DND-41 (cell line): ENCODE measurements around the gene AP1S3.

Source experiments
- ATAC-seq: fragments of 200-7000 bp; cut with Tn5 transposase; 3 replicates; pipeline ENCODE4 v1.9.1; 2021; ENCODE audit warnings: low read depth; ENCODE audit not compliant: insufficient read depth
- DNase-seq: peaks from one replicate; pipeline ENCODE4 v3.0.0-alpha.2; 2020
- H2AFZ ChIP-seq: 2 replicates; pipeline ENCODE4 v1.6.0; 2012; ENCODE audit warnings: low read depth, low read length
- H3K27ac ChIP-seq: 2 replicates; pipeline ENCODE4 v1.5.1; 2012; ENCODE audit warnings: low read length, inconsistent platforms
- H3K27me3 ChIP-seq: fragments of 200-600 bp; sonication (generic); 2 replicates; pipeline ENCODE4 v1.6.0; 2012; ENCODE audit warnings: low read length, mild to moderate bottlenecking, inconsistent platforms; ENCODE audit not compliant: insufficient read depth, poor library complexity
- H3K36me3 ChIP-seq: 2 replicates; pipeline ENCODE4 v1.5.1; 2012; ENCODE audit warnings: low read length, inconsistent platforms; ENCODE audit not compliant: insufficient read depth
- H3K4me1 ChIP-seq: 2 replicates; pipeline ENCODE4 v1.5.1; 2012; ENCODE audit warnings: mild to moderate bottlenecking, low read length; ENCODE audit not compliant: insufficient read depth
- H3K4me2 ChIP-seq: 2 replicates; pipeline ENCODE4 v1.6.0; 2012; ENCODE audit warnings: mild to moderate bottlenecking, moderate library complexity, low read length, inconsistent platforms; ENCODE audit not compliant: insufficient read depth
- H3K4me3 ChIP-seq, 2 experiments: fragments of 200-600 bp in 1 of 2; shearing (Covaris generic) in 1 of 2; 2 replicates each; pipeline ENCODE4 v1.5.1; 2012 to 2016; ENCODE audit warnings: inconsistent platforms in 2 of 2, low read length in 2 of 2, mild to moderate bottlenecking in 2 of 2, low read depth in 1 of 2, moderate library complexity in 1 of 2
- H3K79me2 ChIP-seq: 2 replicates; pipeline ENCODE4 v1.6.0; 2012; ENCODE audit warnings: low read length, inconsistent platforms; ENCODE audit not compliant: insufficient read depth
- H3K9ac ChIP-seq: 2 replicates; pipeline ENCODE4 v1.6.0; 2012; ENCODE audit warnings: low read depth, mild to moderate bottlenecking, inconsistent platforms, low read length, moderate library complexity
- H3K9me3 ChIP-seq: 2 replicates; pipeline ENCODE4 v1.5.1; 2012; ENCODE audit warnings: low read length, moderate library complexity, mild to moderate bottlenecking, inconsistent platforms; ENCODE audit not compliant: insufficient read depth, severe bottlenecking
- H4K20me1 ChIP-seq: 2 replicates; pipeline ENCODE4 v1.6.0; 2012; ENCODE audit warnings: low read length; ENCODE audit not compliant: insufficient read depth
- CTCF ChIP-seq: IDR thresholded peaks from 2 replicates; pipeline ENCODE4 v1.5.1; 2012; ENCODE audit warnings: borderline replicate concordance, low read length, moderate library complexity, mild to moderate bottlenecking; ENCODE audit not compliant: poor library complexity, severe bottlenecking; ENCODE audit errors: extremely low read depth
- EZH2 ChIP-seq: IDR thresholded peaks from 3 replicates; pipeline ENCODE4 v1.6.1; 2012; ENCODE audit warnings: borderline replicate concordance, low read depth, mild to moderate bottlenecking, moderate library complexity, low read length, inconsistent platforms; ENCODE audit not compliant: severe bottlenecking

AP1S3 gene

GRCh38 chr2:223865124-223865523, 27.7 kb upstream of the AP1S3 start:
- DNase-seq (peak; percentile 49), ATAC-seq (peak; percentile 93)
- Histone ChIP-seq H3K4me1 (peaks cover 25% of the 10 kb centered on the region), H3K4me2 (no peak overlapping the region), H3K9ac (no peak overlapping the region), H3K9me3 (no peaks in the 10 kb centered on the region), H4K20me1 (no peaks in the 10 kb centered on the region), H3K4me3 (no peak overlapping the region), H3K27ac (no peak overlapping the region; the same call in 1 of the 2 replicates), H3K27me3 (no peaks in the 10 kb centered on the region), H3K36me3 (no peaks in the 10 kb centered on the region), H2AFZ (no peak overlapping the region), H3K79me2 (no peaks in the 10 kb centered on the region)
- TF ChIP-seq EZH2 (no peak), CTCF (no peak)

GRCh38 chr2:223863491-223863890, 26.1 kb upstream of the AP1S3 start:
- no peak overlapping the region for H3K4me2 ChIP-seq

GRCh38 chr2:223860809-223861738, 23.7 kb upstream of the AP1S3 start:
- Histone ChIP-seq H3K27me3 (no peaks in the 10 kb centered on the region), H3K4me1 (peaks cover 14% of the 10 kb centered on the region), H3K4me3 (no peak overlapping the region), H3K4me2 (no peak overlapping the region), H3K9me3 (no peaks in the 10 kb centered on the region), H3K79me2 (no peaks in the 10 kb centered on the region), H3K9ac (no peak overlapping the region), H4K20me1 (no peaks in the 10 kb centered on the region), H3K36me3 (no peaks in the 10 kb centered on the region), H3K27ac (no peak overlapping the region), H2AFZ (no peak overlapping the region)
- ATAC-seq = no peak
- no peak for TF ChIP-seq CTCF
- no peak for TF ChIP-seq EZH2
- DNase-seq = no peak

More at GRCh38 chr2:223863491-223863890, 26.1 kb upstream of the AP1S3 start:
- Histone ChIP-seq H2AFZ (no peak overlapping the region), H3K36me3 (no peaks in the 10 kb centered on the region), H3K4me3 (no peak overlapping the region), H4K20me1 (no peaks in the 10 kb centered on the region), H3K9me3 (no peaks in the 10 kb centered on the region), H3K9ac (no peak overlapping the region), H3K27ac (no peak overlapping the region), H3K27me3 (no peaks in the 10 kb centered on the region), H3K4me1 (peaks cover 25% of the 10 kb centered on the region), H3K79me2 (no peaks in the 10 kb centered on the region)
- ATAC-seq (no peak), DNase-seq (no peak)
- no peak for TF ChIP-seq EZH2

DNA sequence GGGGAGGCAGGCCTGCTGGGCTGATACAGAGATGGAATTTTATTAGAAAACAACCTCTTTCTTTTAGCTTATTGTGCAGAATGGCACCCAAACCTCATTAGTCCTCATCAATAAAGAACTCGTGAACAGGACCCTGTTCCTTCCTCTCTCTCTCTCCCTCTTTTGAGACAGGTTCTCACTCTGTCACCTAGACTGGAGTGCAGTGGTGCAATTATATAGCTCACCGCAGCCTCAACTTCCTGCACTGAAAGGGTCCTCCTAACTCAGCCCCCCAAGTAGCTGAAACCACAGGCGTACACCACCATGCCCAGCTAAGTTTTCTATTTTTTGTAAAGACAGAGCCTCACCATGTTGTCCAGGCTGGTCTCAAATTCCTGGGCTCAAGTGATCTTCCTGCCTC, 21.7 kb upstream of the AP1S3 start:
- Histone ChIP-seq H3K9me3 (no peaks in the 10 kb centered on the region), H2AFZ (no peak overlapping the region), H3K27me3 (no peaks in the 10 kb centered on the region), H4K20me1 (no peaks in the 10 kb centered on the region), H3K79me2 (no peaks in the 10 kb centered on the region), H3K9ac (no peak overlapping the region), H3K4me1 (no peaks in the 10 kb centered on the region), H3K4me3 (no peak overlapping the region), H3K27ac (no peak overlapping the region), H3K36me3 (no peaks in the 10 kb centered on the region), H3K4me2 (no peak overlapping the region)
- no peak for DNase-seq
- TF ChIP-seq EZH2 = no peak
- no peak for TF ChIP-seq CTCF
- no peak for ATAC-seq
